HG03442 (cell line): ENCODE measurements around the gene DEF6.
"Not testable (repeated sequence)": the region's sequence is repeated elsewhere in the genome, so short reads cannot be mapped to it uniquely, and the experiment has no call there.

Source experiments
- ATAC-seq: cut with Tn5 transposase; IDR thresholded peaks from one replicate; pipeline ENCODE4 v1.9.1; 2021; ENCODE audit warnings: mild to moderate bottlenecking, moderate library complexity; ENCODE audit not compliant: unreplicated experiment

The DEF6 gene

DNA sequence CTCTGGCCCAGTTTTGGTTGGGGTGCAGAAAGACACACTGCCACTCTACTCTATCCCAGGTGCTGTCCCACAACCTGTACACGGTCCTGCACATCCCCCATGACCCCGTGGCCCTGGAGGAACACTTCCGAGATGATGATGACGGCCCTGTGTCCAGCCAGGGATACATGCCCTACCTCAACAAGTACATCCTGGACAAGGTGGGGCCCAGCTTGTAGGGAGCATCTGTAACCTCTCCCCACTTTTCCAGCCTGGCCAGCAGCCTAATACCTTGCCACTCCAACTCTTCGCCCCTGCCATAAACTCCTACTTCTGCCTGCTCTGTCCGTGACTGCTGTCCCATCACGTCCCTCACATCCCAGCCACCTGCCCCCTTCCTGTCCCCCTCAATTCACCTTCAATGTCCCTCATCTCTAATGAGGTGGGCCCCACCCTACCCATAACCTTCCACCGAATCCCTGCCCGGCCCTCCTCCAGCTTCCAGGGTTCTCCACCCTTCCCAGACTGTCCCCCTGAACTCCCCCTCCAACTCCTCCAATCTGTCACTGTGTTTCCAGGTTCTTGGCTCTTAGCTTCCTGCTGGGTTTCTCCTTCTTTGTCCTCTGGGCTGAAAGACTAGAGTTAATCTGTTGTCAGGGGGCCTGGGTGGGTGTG, 12.1 kb downstream of the DEF6 start:
- ATAC-seq: no peak

DNA sequence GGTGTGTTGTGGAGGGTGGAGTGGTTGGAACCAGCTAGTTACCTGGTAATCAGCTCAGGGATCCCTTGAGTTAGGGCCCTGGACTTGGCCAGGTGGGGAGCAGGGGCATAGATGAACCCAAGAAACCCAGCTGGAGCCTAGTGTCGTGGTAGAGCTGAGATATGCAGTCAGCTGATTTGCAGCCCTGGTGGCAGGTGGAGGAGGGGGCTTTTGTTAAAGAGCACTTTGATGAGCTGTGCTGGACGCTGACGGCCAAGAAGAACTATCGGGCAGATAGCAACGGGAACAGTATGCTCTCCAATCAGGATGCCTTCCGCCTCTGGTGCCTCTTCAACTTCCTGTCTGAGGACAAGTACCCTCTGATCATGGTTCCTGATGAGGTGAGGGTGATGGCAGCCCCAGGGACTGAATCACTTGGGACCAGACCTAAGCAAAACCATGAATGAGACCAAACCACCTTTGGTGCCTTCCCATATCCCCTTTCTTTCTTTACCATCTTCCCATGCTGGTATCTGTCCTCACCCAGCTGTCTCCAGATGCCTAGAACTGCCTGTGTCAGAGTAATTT, 12.7 kb downstream of the DEF6 start:
- ATAC-seq: no peak

DNA sequence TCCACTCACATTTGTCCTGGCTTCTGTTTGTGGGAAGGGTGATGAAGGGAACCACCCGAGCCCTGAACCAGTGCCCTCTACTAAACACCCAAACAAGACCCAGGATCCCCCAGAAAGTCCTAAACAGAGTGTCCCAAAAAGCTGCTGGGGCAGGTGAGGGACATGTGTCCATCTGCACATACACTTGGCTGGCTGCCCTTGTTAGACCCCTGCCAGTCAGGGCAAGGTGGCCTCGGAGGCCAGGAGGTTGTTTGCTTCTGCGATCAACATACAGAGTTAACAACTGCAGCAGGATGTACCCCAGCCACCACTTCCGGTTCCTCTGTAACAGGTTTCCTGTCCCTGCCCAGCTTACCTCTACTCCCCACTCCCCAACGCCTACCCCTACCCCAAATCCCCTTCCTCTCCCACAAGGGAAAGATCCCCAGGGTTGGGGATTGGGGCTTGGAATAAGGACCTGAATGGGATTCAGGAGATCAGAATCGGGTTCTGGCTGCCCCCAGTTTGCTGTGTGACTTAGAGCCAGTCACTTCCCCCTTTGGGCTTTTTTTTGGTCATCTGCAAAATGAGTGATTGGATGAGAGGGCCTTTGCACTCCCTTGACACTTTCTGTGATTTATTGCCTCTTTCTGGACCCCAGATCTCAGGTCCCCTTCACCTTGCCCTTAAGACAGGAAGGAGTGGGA, 13.9 kb downstream of the DEF6 start:
- ATAC-seq: no peak

DNA sequence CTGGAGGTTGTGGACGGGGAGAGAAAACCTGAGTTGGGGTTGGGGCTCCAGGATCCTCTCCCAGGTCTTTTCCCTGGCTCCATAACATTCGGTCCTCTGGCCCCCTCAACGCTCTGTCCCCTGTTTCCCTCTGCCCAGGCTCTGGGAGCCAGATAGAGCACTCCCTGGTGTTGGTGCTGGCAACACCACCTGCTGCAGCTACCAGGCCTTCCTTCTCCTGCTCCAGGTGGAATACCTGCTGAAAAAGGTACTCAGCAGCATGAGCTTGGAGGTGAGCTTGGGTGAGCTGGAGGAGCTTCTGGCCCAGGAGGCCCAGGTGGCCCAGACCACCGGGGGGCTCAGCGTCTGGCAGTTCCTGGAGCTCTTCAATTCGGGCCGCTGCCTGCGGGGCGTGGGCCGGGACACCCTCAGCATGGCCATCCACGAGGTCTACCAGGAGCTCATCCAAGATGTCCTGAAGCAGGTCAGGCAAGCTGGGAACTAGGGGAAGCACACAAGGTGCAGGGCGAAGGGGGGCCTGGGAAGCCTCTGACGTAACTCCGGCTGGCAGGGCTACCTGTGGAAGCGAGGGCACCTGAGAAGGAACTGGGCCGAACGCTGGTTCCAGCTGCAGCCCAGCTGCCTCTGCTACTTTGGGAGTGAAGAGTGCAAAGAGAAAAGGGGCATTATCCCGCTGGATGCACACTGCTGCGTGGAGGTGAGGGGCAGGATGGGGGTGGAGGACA, 14.6 kb downstream of the DEF6 start:
- ATAC-seq: no peak

DNA sequence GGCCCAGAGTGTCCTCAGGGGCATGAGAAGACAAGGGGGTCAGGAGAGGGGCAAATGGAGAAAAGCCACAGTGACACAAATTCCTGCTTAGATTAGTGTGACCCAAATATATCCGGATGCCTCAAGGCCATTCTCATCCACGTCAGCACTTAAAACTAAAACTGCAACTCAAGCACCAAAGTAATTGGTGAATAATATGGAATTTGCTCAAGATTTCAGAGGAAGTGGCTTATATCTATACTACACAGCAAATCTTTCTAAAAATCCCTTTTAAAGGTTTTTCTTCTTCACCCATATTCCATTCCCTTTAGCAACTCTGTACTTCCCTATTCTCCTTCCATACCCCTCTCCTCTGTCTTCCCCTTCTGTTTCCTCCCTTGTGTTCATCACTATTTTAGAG, 15.2 kb downstream of the DEF6 start:
- no peak for ATAC-seq

DNA sequence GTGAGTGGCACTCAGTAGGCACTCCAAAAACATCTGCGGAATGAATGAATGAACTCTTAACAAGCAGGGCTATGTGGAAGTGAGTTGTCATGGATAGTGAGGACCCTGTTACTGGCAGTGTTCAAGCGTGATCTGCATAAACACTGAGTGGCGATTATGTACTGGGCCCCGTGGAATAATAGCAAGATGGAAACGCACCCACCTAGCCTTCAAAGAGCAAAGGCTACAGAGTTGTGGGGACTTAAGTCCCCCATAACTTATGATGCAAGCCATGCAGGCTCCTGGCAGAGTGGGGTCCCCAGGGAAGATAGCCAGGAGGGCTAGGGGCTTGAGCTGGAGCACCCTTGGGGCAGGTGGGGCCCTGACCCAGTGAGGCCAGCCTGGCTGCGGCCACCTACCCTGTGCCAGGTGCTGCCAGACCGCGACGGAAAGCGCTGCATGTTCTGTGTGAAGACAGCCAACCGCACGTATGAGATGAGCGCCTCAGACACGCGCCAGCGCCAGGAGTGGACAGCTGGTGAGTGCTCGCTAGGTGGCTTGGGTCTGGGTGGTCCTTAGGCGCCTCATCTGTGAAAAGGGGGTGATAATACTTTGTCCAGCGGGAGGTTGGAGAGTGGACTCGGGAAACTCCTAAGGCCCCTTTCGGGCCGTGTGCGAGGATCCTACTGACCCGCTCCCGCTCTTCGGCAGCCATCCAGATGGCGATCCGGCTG, 20.0 kb downstream of the DEF6 start:
- ATAC-seq: no peak

DNA sequence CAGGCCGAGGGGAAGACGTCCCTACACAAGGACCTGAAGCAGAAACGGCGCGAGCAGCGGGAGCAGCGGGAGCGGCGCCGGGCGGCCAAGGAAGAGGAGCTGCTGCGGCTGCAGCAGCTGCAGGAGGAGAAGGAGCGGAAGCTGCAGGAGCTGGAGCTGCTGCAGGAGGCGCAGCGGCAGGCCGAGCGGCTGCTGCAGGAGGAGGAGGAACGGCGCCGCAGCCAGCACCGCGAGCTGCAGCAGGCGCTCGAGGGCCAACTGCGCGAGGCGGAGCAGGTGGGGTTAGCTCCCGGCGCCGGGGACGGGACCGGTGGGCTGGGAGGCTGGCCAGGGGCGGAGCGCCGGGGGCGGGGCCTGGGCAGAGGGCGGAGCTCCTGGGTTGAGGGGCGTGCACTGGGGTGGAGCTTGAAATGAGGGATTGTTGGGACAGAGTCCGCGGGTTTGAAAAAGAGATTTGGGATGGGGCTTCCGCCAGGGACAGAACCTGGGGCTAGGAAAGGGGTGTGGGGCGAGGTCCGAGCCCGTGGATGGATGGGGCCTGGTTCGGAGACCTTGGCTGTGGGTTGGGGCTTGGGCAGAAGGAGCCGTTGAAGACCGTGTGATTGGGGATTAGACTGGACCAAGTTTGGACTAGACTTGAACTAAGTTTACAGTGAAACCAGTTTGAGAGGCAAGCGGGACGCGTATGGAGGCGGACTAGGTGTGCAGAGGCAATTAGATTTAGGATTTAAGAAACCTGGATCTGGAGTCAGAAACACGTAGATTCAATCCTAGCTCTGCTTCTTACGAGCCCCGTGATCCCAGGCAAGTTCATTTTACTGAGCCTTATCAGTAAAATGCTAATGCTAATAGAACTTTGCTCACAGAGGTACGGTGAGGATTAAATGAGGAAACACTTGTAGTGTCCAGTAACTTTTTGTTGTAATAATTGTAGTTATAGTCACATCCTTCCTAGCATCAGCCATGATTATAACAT, 20.9 kb downstream of the DEF6 start:
- no peak for ATAC-seq

DNA sequence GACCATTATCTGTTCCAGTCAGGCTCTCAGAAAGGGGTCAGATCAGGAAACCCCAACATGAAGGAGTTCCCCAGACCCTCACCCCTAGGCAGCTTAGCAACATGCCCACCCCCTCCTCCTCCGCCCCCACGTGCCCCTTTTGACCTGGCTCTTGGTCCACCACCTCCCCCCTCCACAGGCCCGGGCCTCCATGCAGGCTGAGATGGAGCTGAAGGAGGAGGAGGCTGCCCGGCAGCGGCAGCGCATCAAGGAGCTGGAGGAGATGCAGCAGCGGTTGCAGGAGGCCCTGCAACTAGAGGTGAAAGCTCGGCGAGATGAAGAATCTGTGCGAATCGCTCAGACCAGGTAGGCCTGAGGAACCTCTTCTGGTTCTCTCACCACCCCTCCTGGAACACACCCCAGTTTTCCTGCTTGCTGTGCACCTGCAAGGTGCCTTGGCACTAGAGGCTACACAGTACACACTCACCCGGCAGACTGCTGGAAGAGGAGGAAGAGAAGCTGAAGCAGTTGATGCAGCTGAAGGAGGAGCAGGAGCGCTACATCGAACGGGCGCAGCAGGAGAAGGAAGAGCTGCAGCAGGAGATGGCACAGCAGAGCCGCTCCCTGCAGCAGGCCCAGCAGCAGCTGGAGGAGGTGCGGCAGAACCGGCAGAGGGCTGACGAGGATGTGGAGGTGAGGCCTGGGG, 21.9 kb downstream of the DEF6 start:
- no peak for ATAC-seq

DNA sequence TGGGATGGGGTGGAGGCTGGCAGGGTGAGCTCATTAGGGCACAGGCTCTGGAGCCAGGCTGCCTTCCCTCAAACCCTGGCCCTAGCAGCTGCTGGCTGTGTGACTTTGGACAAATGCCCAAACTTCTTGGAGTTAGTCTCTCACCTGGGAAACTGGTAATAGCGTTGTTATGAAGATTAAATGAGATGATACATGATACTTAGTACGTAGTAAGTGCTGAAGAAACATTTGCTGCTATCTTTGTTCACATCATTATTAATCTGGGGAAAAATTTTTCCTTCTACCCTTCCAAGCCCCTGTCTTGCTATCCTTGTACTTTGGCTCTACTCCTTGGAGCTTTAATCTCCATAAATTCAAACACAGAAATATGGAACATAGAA, 22.4 kb downstream of the DEF6 start:
- ATAC-seq: no peak

DNA sequence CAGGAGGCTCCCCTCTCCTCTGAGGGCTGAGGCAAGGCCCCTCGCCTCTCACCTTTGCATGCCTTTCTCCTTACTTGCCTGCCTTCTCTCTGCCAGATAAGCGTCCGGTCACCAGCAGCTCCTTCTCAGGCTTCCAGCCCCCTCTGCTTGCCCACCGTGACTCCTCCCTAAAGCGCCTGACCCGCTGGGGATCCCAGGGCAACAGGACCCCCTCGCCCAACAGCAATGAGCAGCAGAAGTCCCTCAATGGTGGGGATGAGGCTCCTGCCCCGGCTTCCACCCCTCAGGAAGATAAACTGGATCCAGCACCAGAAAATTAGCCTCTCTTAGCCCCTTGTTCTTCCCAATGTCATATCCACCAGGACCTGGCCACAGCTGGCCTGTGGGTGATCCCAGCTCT, 23.5 kb downstream of the DEF6 start:
- ATAC-seq: no peak

DNA sequence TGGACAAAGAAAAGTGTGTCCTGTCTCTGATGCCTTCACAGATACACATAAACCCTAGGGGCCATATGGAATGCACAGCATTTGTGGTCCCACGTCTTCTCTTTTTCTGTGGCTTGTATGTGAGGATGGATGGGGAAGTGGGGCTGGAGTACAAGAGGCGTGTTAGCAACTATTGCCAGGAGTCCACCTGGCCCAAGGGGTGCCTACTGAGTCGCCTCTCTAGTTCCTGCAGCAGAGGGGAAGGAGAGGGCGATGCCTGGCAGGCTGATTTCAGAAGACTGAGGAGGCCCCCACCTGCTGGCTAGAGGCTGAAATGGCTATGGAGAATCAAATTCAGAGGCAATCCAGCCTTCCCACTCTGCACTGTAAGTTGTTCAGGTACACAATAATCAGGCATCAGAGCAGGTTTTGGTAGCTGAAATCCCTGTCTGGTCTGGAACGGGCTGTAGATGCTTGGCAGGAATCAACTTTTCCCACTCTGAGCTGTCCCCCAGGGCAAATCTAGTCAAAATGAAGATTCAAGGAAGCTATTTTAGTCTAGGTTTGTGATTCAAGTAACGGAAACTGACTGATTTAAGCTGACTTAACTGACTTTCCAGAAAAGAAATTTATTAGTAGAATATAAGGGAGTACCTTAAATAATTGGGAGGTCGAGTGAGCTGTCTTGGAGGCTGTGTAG, 29.9 kb downstream of the DEF6 start:
- ATAC-seq: peak; percentile 45

DNA sequence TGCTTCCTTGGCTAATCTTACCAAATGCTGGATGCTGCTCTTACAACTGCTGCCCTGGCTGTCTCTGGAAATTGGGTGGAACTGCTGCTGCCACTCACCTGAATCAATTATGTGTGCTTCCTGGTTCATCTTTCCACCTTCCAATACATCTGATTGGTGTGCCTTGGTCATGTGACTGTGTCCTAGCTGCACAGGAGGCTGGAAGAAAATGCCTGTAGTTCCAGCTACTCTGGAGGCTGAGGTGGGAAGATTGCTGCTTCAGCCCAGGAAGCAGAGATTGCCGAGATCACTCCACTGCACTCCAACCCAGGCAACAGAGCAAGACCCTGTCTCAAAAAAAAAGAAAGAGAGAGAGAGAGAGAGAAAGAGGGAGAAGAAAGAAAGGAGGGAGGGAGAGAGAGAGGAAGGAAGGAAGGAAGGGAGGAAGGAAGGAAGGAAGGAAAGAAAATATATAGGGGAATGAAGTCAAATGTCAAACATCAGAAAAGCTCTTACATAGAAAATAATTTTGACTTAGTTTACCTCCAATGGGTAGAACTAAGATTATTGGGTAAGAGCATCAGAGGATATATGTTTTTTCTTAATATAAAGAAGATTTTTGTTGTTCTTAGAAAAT, 30.6 kb downstream of the DEF6 start:
- ATAC-seq: no peak

DNA sequence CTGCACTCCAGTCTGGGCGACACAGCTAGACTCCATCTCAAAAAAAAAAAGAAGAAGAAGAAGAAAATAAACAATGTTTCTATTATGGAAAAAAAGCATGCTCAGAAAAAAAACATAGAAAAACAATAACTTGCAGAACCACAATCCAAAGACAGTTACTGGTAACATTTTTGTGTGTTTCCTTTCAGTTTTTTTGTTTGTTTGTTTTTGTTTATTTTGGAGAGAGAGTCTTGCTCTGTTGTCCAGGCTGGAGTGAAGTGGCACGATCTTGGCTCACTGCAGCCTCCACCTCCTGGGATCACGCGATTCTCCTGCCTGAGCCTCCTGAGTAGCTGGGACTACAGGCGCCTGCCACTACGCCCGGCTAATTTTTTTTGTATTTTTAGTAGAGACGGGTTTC, 31.3 kb downstream of the DEF6 start:
- ATAC-seq: not testable (repeated sequence)

DNA sequence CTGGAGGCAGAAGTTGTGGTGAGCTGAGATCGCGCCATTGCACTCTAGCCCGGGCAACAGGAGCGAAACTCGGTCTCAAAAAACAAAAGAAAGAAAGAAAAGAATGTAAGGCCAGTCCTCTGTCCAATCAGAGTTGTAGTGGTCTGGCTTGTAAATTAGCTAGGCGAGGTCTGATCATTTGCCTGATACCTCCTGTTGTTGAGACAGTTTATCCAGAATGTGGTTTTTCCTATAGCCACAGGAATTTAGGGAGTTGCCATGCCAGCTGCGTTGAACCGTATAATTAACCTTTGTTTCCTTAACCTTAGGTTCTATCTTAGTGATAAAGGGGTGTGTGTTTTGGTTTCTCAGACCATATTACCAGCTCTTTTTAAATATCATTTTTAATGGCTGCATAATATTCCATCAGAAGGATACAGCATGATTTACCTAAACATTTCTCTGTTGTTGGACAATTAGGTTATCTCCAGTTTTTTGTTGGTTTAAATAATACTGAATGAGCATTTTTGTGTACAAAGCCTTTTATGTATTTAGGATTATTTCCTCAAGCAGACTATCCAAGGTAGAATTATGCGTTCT, 33.0 kb downstream of the DEF6 start:
- ATAC-seq: no peak

DNA sequence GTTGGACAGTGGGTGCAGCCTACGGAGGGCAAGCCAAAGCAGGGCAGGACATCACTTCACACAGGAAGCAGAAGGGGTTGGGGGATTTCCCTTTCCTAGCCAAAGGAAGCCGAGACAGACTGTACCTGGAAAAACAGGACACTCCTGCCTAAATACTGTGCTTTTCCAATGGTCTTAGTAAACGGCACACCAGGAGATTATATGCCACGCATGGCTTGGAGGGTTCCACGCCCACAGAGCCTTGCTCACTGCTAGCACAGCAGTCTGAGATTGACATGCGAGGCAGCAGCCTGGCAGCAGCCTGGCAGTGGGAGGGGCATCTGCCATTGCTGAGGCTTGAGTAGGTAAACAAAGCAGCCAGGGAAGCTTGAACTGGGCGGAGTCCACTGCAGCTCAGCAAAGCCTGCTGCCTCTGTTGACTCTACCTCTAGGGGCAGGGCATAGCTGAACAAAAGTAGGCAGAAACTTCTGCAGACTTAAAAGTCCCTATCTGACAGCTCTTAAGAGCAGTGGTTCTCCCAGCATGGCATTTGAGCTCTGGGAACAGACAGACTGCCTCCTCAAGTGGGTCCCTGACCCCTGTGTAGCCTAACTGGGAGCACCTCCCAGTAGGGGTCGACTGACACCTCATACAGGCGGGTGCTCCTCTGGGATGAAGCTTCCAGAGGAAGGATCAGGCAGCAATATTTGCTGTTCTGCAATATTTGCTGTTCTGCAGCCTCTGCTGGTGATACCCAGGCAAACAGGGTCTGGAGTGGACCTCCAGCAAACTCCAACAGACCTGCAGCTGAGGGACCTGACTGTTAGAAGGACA, 34.7 kb downstream of the DEF6 start:
- ATAC-seq: not testable (repeated sequence)

DNA sequence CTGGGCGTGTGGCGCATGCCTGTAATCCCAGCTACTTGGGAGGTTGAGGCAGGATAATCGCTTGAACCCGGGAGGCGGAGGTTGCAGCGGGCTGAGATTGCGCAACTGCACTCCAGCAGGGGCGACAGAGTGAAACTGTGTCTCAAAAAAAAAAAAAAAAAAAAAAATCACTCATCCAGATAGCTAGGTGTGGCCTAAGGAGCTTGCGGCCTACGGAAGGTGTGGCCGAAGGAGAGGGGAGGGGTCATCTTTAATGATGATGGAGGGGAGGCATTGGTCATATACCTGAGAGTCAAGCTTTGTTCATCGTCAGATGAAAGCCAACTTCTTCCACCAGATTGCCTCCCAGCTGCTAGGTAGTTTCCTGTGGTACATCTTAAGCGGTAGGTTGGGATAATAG, 43.9 kb downstream of the DEF6 start:
- ATAC-seq: no peak
